Prostate gland (tissue), 2 donors: ENCODE data around the gene PSG4.
"Not testable (repeated sequence)": the region's sequence is repeated elsewhere in the genome, so short reads cannot be mapped to it uniquely, and the experiment has no call there.

Source experiments
- POLR2AphosphoS5 ChIP-seq: sonication (generic); formaldehyde crosslinking; IDR thresholded peaks from one replicate; pipeline ENCODE4 v1.6.1; 2017; ENCODE audit warnings: antibody characterized with exemption
- TF ChIP-seq, protein P1 (sequence below), 4 experiments: fragments of 200-600 bp in 2 of 4; fragments of 450-650 bp in 2 of 4; sonication (generic) in 2 of 4; IDR thresholded peaks; 1 replicate in 3 of 4; 2 replicates in 1 of 4; pipeline ENCODE4 v1.5.1; 2016 to 2019; ENCODE audit warnings: antibody characterized with exemption in 4 of 4, mild to moderate bottlenecking in 2 of 4, moderate library complexity in 2 of 4

DNA sequence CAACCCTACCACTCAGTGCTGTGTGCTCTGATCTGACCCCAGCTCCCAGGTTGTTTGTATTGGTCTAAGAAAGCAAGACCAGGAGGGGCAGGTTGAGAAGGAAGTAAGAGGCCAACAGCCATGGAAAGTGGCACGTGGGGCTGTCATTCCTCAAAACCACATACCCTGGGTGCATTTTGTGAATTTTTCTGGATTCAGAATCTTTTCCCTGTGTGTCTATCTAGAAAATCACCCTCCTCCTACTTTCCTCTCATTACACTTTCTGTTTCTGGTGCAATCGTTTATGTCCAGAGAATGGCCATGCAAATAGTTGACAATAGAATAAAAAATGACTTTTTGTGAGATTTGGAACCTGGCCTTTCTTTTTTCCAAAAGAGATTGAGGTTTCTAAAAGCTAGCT, 43.2 kb downstream of the PSG4 start:
- TF ChIP-seq, protein P1, sequence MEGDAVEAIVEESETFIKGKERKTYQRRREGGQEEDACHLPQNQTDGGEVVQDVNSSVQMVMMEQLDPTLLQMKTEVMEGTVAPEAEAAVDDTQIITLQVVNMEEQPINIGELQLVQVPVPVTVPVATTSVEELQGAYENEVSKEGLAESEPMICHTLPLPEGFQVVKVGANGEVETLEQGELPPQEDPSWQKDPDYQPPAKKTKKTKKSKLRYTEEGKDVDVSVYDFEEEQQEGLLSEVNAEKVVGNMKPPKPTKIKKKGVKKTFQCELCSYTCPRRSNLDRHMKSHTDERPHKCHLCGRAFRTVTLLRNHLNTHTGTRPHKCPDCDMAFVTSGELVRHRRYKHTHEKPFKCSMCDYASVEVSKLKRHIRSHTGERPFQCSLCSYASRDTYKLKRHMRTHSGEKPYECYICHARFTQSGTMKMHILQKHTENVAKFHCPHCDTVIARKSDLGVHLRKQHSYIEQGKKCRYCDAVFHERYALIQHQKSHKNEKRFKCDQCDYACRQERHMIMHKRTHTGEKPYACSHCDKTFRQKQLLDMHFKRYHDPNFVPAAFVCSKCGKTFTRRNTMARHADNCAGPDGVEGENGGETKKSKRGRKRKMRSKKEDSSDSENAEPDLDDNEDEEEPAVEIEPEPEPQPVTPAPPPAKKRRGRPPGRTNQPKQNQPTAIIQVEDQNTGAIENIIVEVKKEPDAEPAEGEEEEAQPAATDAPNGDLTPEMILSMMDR (IDR thresholded peaks at IDR 0.05), result not testable (repeated sequence)
- TF ChIP-seq POLR2AphosphoS5, result not testable (repeated sequence)
